Kidney epithelial cell (primary cell): ENCODE measurements around the gene KAT6B. TPM values are rescaled to one million over a fixed set of nuclear protein-coding genes. Genes with fewer than 3 reads are reported as not detected.

Source experiments
- DNase-seq: peaks from one replicate; pipeline ENCODE4 v3.0.0-alpha.2; 2010; ENCODE audit warnings: low read depth
- H3K27me3 ChIP-seq: 2 replicates; pipeline ENCODE4 v1.6.0; 2011; ENCODE audit warnings: low read length; ENCODE audit not compliant: control insufficient read depth, insufficient read depth
- H3K36me3 ChIP-seq: 2 replicates; pipeline ENCODE4 v1.5.1; 2011; ENCODE audit warnings: low read length; ENCODE audit not compliant: control insufficient read depth, insufficient read depth
- H3K4me3 ChIP-seq: 2 replicates; pipeline ENCODE4 v1.5.1; 2011; ENCODE audit warnings: low read depth, mild to moderate bottlenecking, control low read depth, low read length
- CTCF ChIP-seq: IDR thresholded peaks from 2 replicates; pipeline ENCODE4 v1.5.1; 2011; ENCODE audit warnings: mild to moderate bottlenecking, moderate library complexity, low read length, control low read depth, inconsistent platforms; ENCODE audit not compliant: insufficient read depth, poor library complexity, severe bottlenecking
- total RNA-seq: library from RNA; depleted of rRNA; stranded (reverse); fragments of >200 nt; gene quantifications from 2 replicates; pipeline ENCODE4 v1.2.3, GENCODE V29; 2015

Gene KAT6B
- total RNA-seq, 1 donor from 2014 or later, result 8.0 TPM

- Histone ChIP-seq H3K27me3 (no peaks in the 10 kb centered on the region), H3K36me3 (peaks cover 1% of the 10 kb centered on the region), H3K4me3 (no peak overlapping the region)
- no peak for DNase-seq
- TF ChIP-seq CTCF, result peak; percentile 6
Measured at GRCh38 chr10:74991435-74991834, 165.0 kb downstream of the KAT6B start.

- Histone ChIP-seq H3K36me3 (peaks cover 1% of the 10 kb centered on the region), H3K27me3 (no peaks in the 10 kb centered on the region), H3K4me3 (no peak overlapping the region)
- no peak for DNase-seq
- no peak for TF ChIP-seq CTCF
Measured at GRCh38 chr10:74992068-74992467, 165.7 kb downstream of the KAT6B start.

- Histone ChIP-seq H3K27me3 (no peaks in the 10 kb centered on the region), H3K36me3 (peaks cover 1% of the 10 kb centered on the region), H3K4me3 (no peak overlapping the region)
- no peak for TF ChIP-seq CTCF
- no peak for DNase-seq
Measured at GRCh38 chr10:74993649-74994048, 167.2 kb downstream of the KAT6B start.

- no peak for TF ChIP-seq CTCF
- no peak for DNase-seq
- H3K27me3 ChIP-seq, result no peaks in the 10 kb centered on the region
- peaks cover 1% of the 10 kb centered on the region for H3K36me3 ChIP-seq
- H3K4me3 ChIP-seq, result no peak overlapping the region
Measured at GRCh38 chr10:74994854-74995253, 168.5 kb downstream of the KAT6B start.

- Histone ChIP-seq H3K4me3 (no peak overlapping the region), H3K36me3 (peaks cover 1% of the 10 kb centered on the region), H3K27me3 (no peaks in the 10 kb centered on the region)
- TF ChIP-seq CTCF, result no peak
- no peak for DNase-seq
Measured at GRCh38 chr10:74995806-74996205, 169.4 kb downstream of the KAT6B start.

GRCh38 chr10:74997163-74997562, 170.8 kb downstream of the KAT6B start:
- no peak overlapping the region for H3K4me3 ChIP-seq
- H3K27me3 ChIP-seq, result no peaks in the 10 kb centered on the region
- peaks cover 1% of the 10 kb centered on the region for H3K36me3 ChIP-seq
- DNase-seq, result no peak
- no peak for TF ChIP-seq CTCF
